ENCODE data around the gene RNASET2. TPM values are rescaled to one million over a fixed set of nuclear protein-coding genes. Genes with fewer than 3 reads are reported as not detected.

The RNASET2 gene
- total and polyA plus RNA-seq, 2 of the 13 experiments (the other 11 are each of a cell fraction or from before 2014, with no cell fraction given): 44.6 to 597 TPM

GRCh38 chr6:166956444-166957086 is at the start of gene RNASET2 (continued):
- TF ChIP-seq PBX3 (CRISPR knock-in tag; IDR thresholded peaks at IDR 0.05; ENCODE audit: borderline replicate concordance) (0 out of 2 replicates have a peak, but pooled peaks have one; percentile 22), ZNF235 (CRISPR knock-in tag; IDR thresholded peaks at IDR 0.05; ENCODE audit: borderline replicate concordance) (peak; percentile 78), FOXA3 (CRISPR knock-in tag; IDR thresholded peaks at IDR 0.05) (no peak), ZNF768 (CRISPR knock-in tag; IDR thresholded peaks at IDR 0.05) (peak; percentile 72; the same call in 1 of the 2 replicates), ZNF792 (CRISPR knock-in tag; IDR thresholded peaks at IDR 0.05) (no peak), ZNF317 (CRISPR knock-in tag; IDR thresholded peaks at IDR 0.05) (no peak; the same call in 1 of the 2 replicates), ZNF597 (CRISPR knock-in tag; IDR thresholded peaks at IDR 0.05) (0 out of 2 replicates have a peak, but pooled peaks have one; percentile 82), FOXP4 (CRISPR knock-in tag; IDR thresholded peaks at IDR 0.05) (no peak), SNRNP70 (IDR thresholded peaks at IDR 0.05; ENCODE audit: low read depth, low read length) (no peak), EEA1 (CRISPR knock-in tag; IDR thresholded peaks at IDR 0.05; ENCODE audit: borderline replicate concordance) (peak; percentile 79), TFDP1 (CRISPR knock-in tag; IDR thresholded peaks at IDR 0.05; ENCODE audit: borderline replicate concordance) (peak; percentile 49), KMT2B (CRISPR knock-in tag; IDR thresholded peaks at IDR 0.05) (peak; percentile 14), ZNF616 (CRISPR knock-in tag; IDR thresholded peaks at IDR 0.05; ENCODE audit: low read depth) (peak; percentile 55; the same call in 1 of the 2 replicates), HDAC2 (CRISPR knock-in tag; IDR thresholded peaks at IDR 0.05) (0 out of 2 replicates have a peak, but pooled peaks have one; percentile 8), ZBTB3 (CRISPR knock-in tag; IDR thresholded peaks at IDR 0.05; ENCODE audit: borderline replicate concordance, low read depth) (peak; percentile 87), MAZ (IDR thresholded peaks at IDR 0.05; ENCODE audit: borderline replicate concordance, low read depth, low read length) (peak; percentile 62; the same call in 1 of the 2 replicates), MAZ (CRISPR knock-in tag; IDR thresholded peaks at IDR 0.05; ENCODE audit: low read depth) (peak; percentile 93), UBTF (CRISPR knock-in tag; IDR thresholded peaks at IDR 0.05) (peak; percentile 92; the same call in 1 of the 2 replicates), ZNF563 (CRISPR knock-in tag; IDR thresholded peaks at IDR 0.05) (peak; percentile 91), GABPB1 (CRISPR knock-in tag; IDR thresholded peaks at IDR 0.05) (0 out of 2 replicates have a peak, but pooled peaks have one; percentile 48)

All from HepG2 (cell line).